Suprapubic skin (tissue), 4 donors: ENCODE data around the gene GFER. TPM values are rescaled to one million over a fixed set of nuclear protein-coding genes. Genes with fewer than 3 reads are reported as not detected.
"Not testable (repeated sequence)": the region's sequence is repeated elsewhere in the genome, so short reads cannot be mapped to it uniquely, and the experiment has no call there.

Experiments
- DNase-seq, 2 donors: peaks; one replicate each; pipeline ENCODE4 v3.0.0-alpha.2; 2019; ENCODE audit warnings: low spot score in 2 of 2
- H3K27ac ChIP-seq: fragments of 200-600 bp; sonication (generic); one replicate; pipeline ENCODE4 v1.5.1; 2019
- H3K27me3 ChIP-seq: fragments of 200-600 bp; sonication (generic); one replicate; pipeline ENCODE4 v1.5.1; 2019
- H3K36me3 ChIP-seq: fragments of 200-600 bp; sonication (generic); one replicate; pipeline ENCODE4 v1.5.1; 2019
- H3K4me1 ChIP-seq: fragments of 200-600 bp; sonication (generic); one replicate; pipeline ENCODE4 v1.5.1; 2019
- H3K4me3 ChIP-seq: fragments of 200-600 bp; sonication (generic); one replicate; pipeline ENCODE4 v1.5.1; 2019; ENCODE audit warnings: mild to moderate bottlenecking
- H3K9me3 ChIP-seq: fragments of 200-600 bp; sonication (generic); one replicate; pipeline ENCODE4 v1.5.1; 2019
- CTCF ChIP-seq, 2 donors: fragments of 200-600 bp in 1 of 2; fragments of 450-650 bp in 1 of 2; sonication (generic) in 1 of 2; IDR thresholded peaks; one replicate each; pipeline ENCODE4 v1.5.1; 2016 to 2019; ENCODE audit warnings: antibody characterized with exemption in 2 of 2, mild to moderate bottlenecking in 1 of 2, moderate library complexity in 1 of 2
- EP300 ChIP-seq: sonication (generic); formaldehyde crosslinking; IDR thresholded peaks from one replicate; pipeline ENCODE4 v1.6.1; 2017; ENCODE audit warnings: antibody characterized with exemption
- POLR2A ChIP-seq, 2 donors: fragments of 450-650 bp; IDR thresholded peaks; one replicate each; pipeline ENCODE4 v1.6.1; 2017; ENCODE audit warnings: antibody characterized with exemption in 2 of 2, mild to moderate bottlenecking in 2 of 2, moderate library complexity in 2 of 2
- POLR2AphosphoS5 ChIP-seq, 3 donors: sonication (generic); formaldehyde crosslinking; IDR thresholded peaks; one replicate each; pipeline ENCODE4 v1.6.1; 2017; ENCODE audit warnings: antibody characterized with exemption in 3 of 3
- WGBS: methylation state at CpG from one replicate; pipeline ENCODE4 v1.1.5; 2018; 5-methylcytosine and 5-hydroxymethylcytosine counted together
- total RNA-seq, 4 donors: library from RNA; depleted of rRNA; stranded (reverse); fragments of >200 nt; gene quantifications; one replicate each; pipeline ENCODE4 v1.1.0, GENCODE V29; 2016

GFER gene
- total RNA-seq = 10 to 100 TPM in 1 of 4 donors, 1 to 10 TPM in 3; 7.0 to 11.2 (median 9.5) TPM

GRCh38 chr16:1983544-1984346, at the start of gene GFER:
Gene GFER, plus strand, starts transcription at chr16:1984193. Its CDS starts 26 bp downstream, at chr16:1984219.
- Histone ChIP-seq H3K36me3 (peaks cover 12% of the 10 kb centered on the region), H3K27me3 (peaks cover 19% of the 10 kb centered on the region), H3K27ac (peak within 1 kb of the TSS; percentile 74), H3K4me1 (peaks cover 60% of the 10 kb centered on the region), H3K9me3 (no peaks in the 10 kb centered on the region), H3K4me3 (peak within 1 kb of the TSS; percentile 74)
- DNase-seq = peak; percentile 89 to 90
- WGBS = 0% methylated on average over 3 of the region's 109 CpGs
- TF ChIP-seq POLR2AphosphoS5 (IDR thresholded peaks at IDR 0.05) (peak in 2 of 3 donors; percentile 22 to 64), CTCF (IDR thresholded peaks at IDR 0.05) (peak in 1 of 2 donors; percentile 7), EP300 (no peak)

GRCh38 chr16:1936945-1937479, 47.0 kb upstream of the GFER start:
- no peak overlapping the region for H3K4me3 ChIP-seq

GRCh38 chr16:1938316-1938715, 45.7 kb upstream of the GFER start:
- no peak overlapping the region for H3K4me3 ChIP-seq
- peaks cover 45% of the 10 kb centered on the region for H3K36me3 ChIP-seq
- no peak for TF ChIP-seq EP300
- no peak for TF ChIP-seq POLR2AphosphoS5 (IDR thresholded peaks at IDR 0.05)
- no peak for TF ChIP-seq POLR2A (IDR thresholded peaks at IDR 0.05)
- no peak for TF ChIP-seq CTCF (IDR thresholded peaks at IDR 0.05)
- 92% methylated on average over 5 of the region's 10 CpGs for WGBS
- no peaks in the 10 kb centered on the region for H3K9me3 ChIP-seq
- H3K27me3 ChIP-seq = no peaks in the 10 kb centered on the region
- peaks cover 17% of the 10 kb centered on the region for H3K4me1 ChIP-seq
- H3K27ac ChIP-seq = peak overlapping the region; percentile 6
- no peak for DNase-seq

More at GRCh38 chr16:1936945-1937479, 47.0 kb upstream of the GFER start:
- 97% methylated on average over 11 of the region's 11 CpGs for WGBS
- peaks cover 45% of the 10 kb centered on the region for H3K36me3 ChIP-seq
- TF ChIP-seq POLR2AphosphoS5 (IDR thresholded peaks at IDR 0.05) (no peak), CTCF (IDR thresholded peaks at IDR 0.05) (no peak), POLR2A (IDR thresholded peaks at IDR 0.05) (no peak), EP300 (no peak)
- H3K27ac ChIP-seq = no peak overlapping the region
- no peaks in the 10 kb centered on the region for H3K9me3 ChIP-seq
- H3K27me3 ChIP-seq = no peaks in the 10 kb centered on the region
- H3K4me1 ChIP-seq = peaks cover 8% of the 10 kb centered on the region
- DNase-seq = no peak

- H3K4me1 ChIP-seq = peaks cover 23% of the 10 kb centered on the region
- H3K4me3 ChIP-seq = no peak overlapping the region
- H3K27me3 ChIP-seq = no peaks in the 10 kb centered on the region
- no peaks in the 10 kb centered on the region for H3K9me3 ChIP-seq
- DNase-seq = no peak
- peak overlapping the region; percentile 6 for H3K27ac ChIP-seq
- WGBS = 90% methylated on average over 17 of the region's 17 CpGs
- H3K36me3 ChIP-seq = peaks cover 45% of the 10 kb centered on the region
- TF ChIP-seq POLR2A (IDR thresholded peaks at IDR 0.05) = no peak
- TF ChIP-seq POLR2AphosphoS5 (IDR thresholded peaks at IDR 0.05) = no peak
- TF ChIP-seq EP300 = no peak
- no peak for TF ChIP-seq CTCF (IDR thresholded peaks at IDR 0.05)
Observed at GRCh38 chr16:1938910-1939309, 45.1 kb upstream of the GFER start.

GRCh38 chr16:1939833-1940232, 44.2 kb upstream of the GFER start:
- 94% methylated on average over 8 of the region's 8 CpGs for WGBS
- not testable (repeated sequence) for DNase-seq, H3K27me3 ChIP-seq, H3K9me3 ChIP-seq, H3K4me3 ChIP-seq, H3K27ac ChIP-seq
- Histone ChIP-seq H3K36me3 (peaks cover 45% of the 10 kb centered on the region), H3K4me1 (peaks cover 25% of the 10 kb centered on the region)
